Measurements from ENCODE around the gene NCOA7. TPM values are rescaled to one million over a fixed set of nuclear protein-coding genes. Genes with fewer than 3 reads are reported as not detected.
A peak's percentile ranks its signal among the peaks of the same experiment; 100 is the strongest.

Gene NCOA7
- total and polyA plus RNA-seq, 7 experiments from 2014 or later = 12.8 to 55.6 (median 31.9) TPM

DNA sequence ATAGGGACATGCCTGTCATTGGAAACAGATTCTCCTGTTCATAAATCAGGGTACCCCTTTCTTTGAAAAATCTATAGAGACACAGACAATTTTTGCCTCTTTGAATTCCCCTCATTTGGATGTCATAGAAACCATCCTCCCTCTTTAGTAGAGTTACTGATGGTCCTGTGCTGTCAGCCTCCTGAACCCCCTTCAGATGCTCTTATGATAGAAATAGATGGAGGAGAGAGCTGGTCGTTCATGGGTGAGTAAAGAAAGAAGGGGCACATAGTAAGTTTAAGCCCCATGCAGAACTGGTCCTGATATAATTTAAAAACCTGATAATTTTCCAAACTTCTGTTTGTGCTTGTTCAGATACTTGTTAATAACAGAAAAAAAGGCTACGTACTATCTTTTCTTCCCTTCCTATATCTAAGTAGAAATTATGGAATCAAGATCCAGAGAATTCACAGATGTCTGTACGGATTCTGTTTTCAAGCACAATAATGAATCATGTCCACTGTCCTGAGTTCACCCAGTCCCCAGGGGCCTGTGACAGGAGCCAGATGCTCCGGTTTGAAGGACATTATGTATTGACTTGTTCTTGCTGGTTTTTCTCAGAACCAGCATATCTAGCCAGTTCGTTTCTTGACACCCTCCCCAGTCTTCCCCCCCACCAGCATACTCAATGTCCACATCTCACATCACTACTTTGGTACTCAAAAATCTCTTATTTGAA, 78.1 kb downstream of the NCOA7 start:
- Histone ChIP-seq H3K4me1 (ENCODE audit: control insufficient read depth in 2 of 2, insufficient read depth in 2 of 2, low read length in 2 of 2) (no peaks in the 10 kb centered on the region), H3K27ac (ENCODE audit: low read depth, low read length) (no peak overlapping the region), H3K27me3 (ENCODE audit: control insufficient read depth in 2 of 2, insufficient read depth in 2 of 2, low read length in 2 of 2) (no peaks in the 10 kb centered on the region), H3K4me3 (ENCODE audit: low read length) (no peak overlapping the region), H3K9me3 (ENCODE audit: control insufficient read depth in 2 of 3, low read length in 3 of 3) (no peaks in the 10 kb centered on the region), H3K36me3 (ENCODE audit: control insufficient read depth in 2 of 3, insufficient read depth in 3 of 3, low read length in 3 of 3) (peaks cover 0 to 6% (median 0%) of the 10 kb centered on the region in 3 experiments)
- intact Hi-C loops (cut with micrococcal nuclease) = loop anchor here (1.0 to 5.0 kb wide), 2 partner anchors 10 to 42 kb away; no protein-coding TSS in a partner anchor
- ChIA-PET POLR2A (no interaction called here), CTCF (no interaction called here)
- Mint-ChIP-seq H3K27me3 (no peaks in the 10 kb centered on the region), H3K4me1 (peaks cover 0 to 9% (median 0%) of the 10 kb centered on the region in 7 donors), H3K27ac (no peak overlapping the region), H3K9me3 (no peaks in the 10 kb centered on the region), H3K36me3 (peaks cover 0 to 17% (median 7%) of the 10 kb centered on the region in 5 donors), H3K4me3 (no peak overlapping the region)
- DNase-seq (no peak), ATAC-seq (no peak)

GRCh38 chr6:125869427-125869826, 78.7 kb downstream of the NCOA7 start:
- no peak overlapping the region for H3K27ac ChIP-seq (ENCODE audit: low read depth, low read length)
- no peaks in the 10 kb centered on the region for H3K4me1 ChIP-seq (ENCODE audit: control insufficient read depth in 2 of 2, insufficient read depth in 2 of 2, low read length in 2 of 2)
- DNase-seq = no peak
- H3K4me3 ChIP-seq (ENCODE audit: low read length) = no peak overlapping the region
- intact Hi-C loops (cut with micrococcal nuclease) = loop anchor here in 1 of 2 donors (5.0 kb wide), 1 partner anchor 42 kb away; no protein-coding TSS in a partner anchor
- CTCF ChIA-PET = no interaction called here
- H3K9me3 ChIP-seq (ENCODE audit: control insufficient read depth in 2 of 3, low read length in 3 of 3) = no peaks in the 10 kb centered on the region
- Mint-ChIP-seq H3K27ac (no peak overlapping the region), H3K4me1 (peaks cover 0 to 9% (median 0%) of the 10 kb centered on the region in 7 donors), H3K36me3 (peaks cover 0 to 17% (median 7%) of the 10 kb centered on the region in 5 donors), H3K9me3 (no peaks in the 10 kb centered on the region), H3K4me3 (no peak overlapping the region), H3K27me3 (no peaks in the 10 kb centered on the region)
- H3K27me3 ChIP-seq (ENCODE audit: control insufficient read depth in 2 of 2, insufficient read depth in 2 of 2, low read length in 2 of 2) = no peaks in the 10 kb centered on the region
- no peak for ATAC-seq
- POLR2A ChIA-PET = no interaction called here
- peaks cover 0 to 6% (median 0%) of the 10 kb centered on the region in 3 experiments for H3K36me3 ChIP-seq (ENCODE audit: control insufficient read depth in 2 of 3, insufficient read depth in 3 of 3, low read length in 3 of 3)

GRCh38 chr6:125871365-125871764, 80.6 kb downstream of the NCOA7 start:
- no peak overlapping the region for H3K4me3 Mint-ChIP-seq
- no peak overlapping the region for H3K27ac Mint-ChIP-seq

GRCh38 chr6:125872259-125872921, 81.6 kb downstream of the NCOA7 start:
- no peak for DNase-seq
- Histone ChIP-seq H3K27ac (ENCODE audit: low read depth, low read length) (no peak overlapping the region), H3K36me3 (ENCODE audit: control insufficient read depth in 2 of 3, insufficient read depth in 3 of 3, low read length in 3 of 3) (peaks cover 0 to 19% (median 5%) of the 10 kb centered on the region in 3 experiments), H3K27me3 (ENCODE audit: control insufficient read depth in 2 of 2, insufficient read depth in 2 of 2, low read length in 2 of 2) (no peaks in the 10 kb centered on the region), H3K4me1 (ENCODE audit: control insufficient read depth in 2 of 2, insufficient read depth in 2 of 2, low read length in 2 of 2) (no peaks in the 10 kb centered on the region), H3K9me3 (ENCODE audit: control insufficient read depth in 2 of 3, low read length in 3 of 3) (no peaks in the 10 kb centered on the region), H3K4me3 (ENCODE audit: low read length) (no peak overlapping the region)
- Mint-ChIP-seq H3K36me3 (peaks cover 5 to 27% (median 14%) of the 10 kb centered on the region in 5 donors), H3K9me3 (no peaks in the 10 kb centered on the region), H3K27ac (peak overlapping the region in 3 of 9 donors; percentile 25 to 28 (median 28)), H3K4me1 (peaks cover 0 to 9% (median 0%) of the 10 kb centered on the region in 7 donors), H3K4me3 (no peak overlapping the region), H3K27me3 (no peaks in the 10 kb centered on the region)
- intact Hi-C loops (cut with micrococcal nuclease) = no loop called here
- no peak for ATAC-seq
- POLR2A ChIA-PET = no interaction called here
- CTCF ChIA-PET = interaction anchor here (1.0 kb wide), 1 partner anchor 105 kb away, joined by 3 read pairs; no protein-coding TSS in a partner anchor

More at GRCh38 chr6:125871365-125871764, 80.6 kb downstream of the NCOA7 start:
- no peaks in the 10 kb centered on the region for H3K9me3 Mint-ChIP-seq
- ChIA-PET CTCF (interaction anchor here (1.0 kb wide), 1 partner anchor 104 kb away, joined by 3 read pairs; no protein-coding TSS in a partner anchor), POLR2A (no interaction called here)
- H3K4me1 Mint-ChIP-seq = peaks cover 0 to 9% (median 0%) of the 10 kb centered on the region in 7 donors
- no peaks in the 10 kb centered on the region for H3K4me1 ChIP-seq (ENCODE audit: control insufficient read depth in 2 of 2, insufficient read depth in 2 of 2, low read length in 2 of 2)
- DNase-seq (no peak), ATAC-seq (no peak)
- H3K27ac ChIP-seq (ENCODE audit: low read depth, low read length) = no peak overlapping the region
- H3K36me3 ChIP-seq (ENCODE audit: control insufficient read depth in 2 of 3, insufficient read depth in 3 of 3, low read length in 3 of 3) = peaks cover 0 to 19% (median 5%) of the 10 kb centered on the region in 3 experiments
- no peaks in the 10 kb centered on the region for H3K27me3 Mint-ChIP-seq
- peaks cover 5 to 26% (median 14%) of the 10 kb centered on the region in 5 donors for H3K36me3 Mint-ChIP-seq
- H3K27me3 ChIP-seq (ENCODE audit: control insufficient read depth in 2 of 2, insufficient read depth in 2 of 2, low read length in 2 of 2) = no peaks in the 10 kb centered on the region
- no peak overlapping the region for H3K4me3 ChIP-seq (ENCODE audit: low read length)
- intact Hi-C loops (cut with micrococcal nuclease) = no loop called here
- no peaks in the 10 kb centered on the region for H3K9me3 ChIP-seq (ENCODE audit: control insufficient read depth in 2 of 3, low read length in 3 of 3)

DNA sequence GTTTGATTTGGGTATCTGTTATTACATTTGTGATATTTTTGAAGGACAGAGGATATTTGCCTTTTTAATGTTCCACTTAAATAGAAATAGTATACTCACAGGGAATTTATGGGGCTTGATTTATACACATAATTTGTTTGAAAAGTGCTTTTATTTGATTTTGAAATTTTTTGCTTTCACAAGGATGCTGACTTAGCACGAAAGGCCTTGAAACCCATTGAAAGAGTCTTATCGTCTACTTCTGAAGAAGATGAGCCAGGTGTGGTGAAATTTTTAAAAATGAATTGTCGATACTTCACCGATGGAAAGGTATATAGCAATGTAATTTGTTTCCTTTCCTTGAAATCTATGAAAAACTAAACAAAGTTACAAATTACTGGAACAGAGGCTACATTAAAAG, 91.5 kb downstream of the NCOA7 start:
- Histone ChIP-seq H3K27ac (ENCODE audit: low read depth, low read length) (no peak overlapping the region), H3K36me3 (ENCODE audit: control insufficient read depth in 2 of 3, insufficient read depth in 3 of 3, low read length in 3 of 3) (peaks cover 0 to 60% (median 0%) of the 10 kb centered on the region in 3 experiments), H3K4me1 (ENCODE audit: control insufficient read depth in 2 of 2, insufficient read depth in 2 of 2, low read length in 2 of 2) (no peaks in the 10 kb centered on the region), H3K9me3 (ENCODE audit: control insufficient read depth in 2 of 3, low read length in 3 of 3) (no peaks in the 10 kb centered on the region), H3K27me3 (ENCODE audit: control insufficient read depth in 2 of 2, insufficient read depth in 2 of 2, low read length in 2 of 2) (no peaks in the 10 kb centered on the region), H3K4me3 (ENCODE audit: low read length) (no peak overlapping the region)
- no peaks in the 10 kb centered on the region for H3K27me3 Mint-ChIP-seq
- intact Hi-C loops (cut with micrococcal nuclease) = no loop called here
- H3K9me3 Mint-ChIP-seq = no peaks in the 10 kb centered on the region
- H3K27ac Mint-ChIP-seq = no peak overlapping the region
- H3K4me3 Mint-ChIP-seq = no peak overlapping the region
- ATAC-seq (no peak), DNase-seq (no peak)
- ChIA-PET POLR2A (no interaction called here), CTCF (no interaction called here)
- H3K36me3 Mint-ChIP-seq = peaks cover 16 to 54% (median 31%) of the 10 kb centered on the region in 5 donors
- peaks cover 0 to 2% (median 0%) of the 10 kb centered on the region in 7 donors for H3K4me1 Mint-ChIP-seq

GRCh38 chr6:125884634-125885371, 94.0 kb downstream of the NCOA7 start:
- H3K36me3 ChIP-seq (ENCODE audit: control insufficient read depth in 2 of 3, insufficient read depth in 3 of 3, low read length in 3 of 3) = peaks cover 0 to 47% (median 0%) of the 10 kb centered on the region in 3 experiments
- no peak overlapping the region for H3K4me3 ChIP-seq (ENCODE audit: low read length)
- H3K27ac ChIP-seq (ENCODE audit: low read depth, low read length) = no peak overlapping the region
- ChIA-PET CTCF (interaction anchor here (0.6 to 1.5 kb wide), 4 partner anchors 78 to 813 kb away, joined by 3 to 5 read pairs (median 3); partner anchors contain the start of gene NCOA7), POLR2A (interaction anchor here (3.8 kb wide), 1 partner anchor 94 kb away, joined by 15 read pairs; the partner anchor contains the start of gene NCOA7)
- no peaks in the 10 kb centered on the region for H3K9me3 Mint-ChIP-seq
- intact Hi-C loops (cut with micrococcal nuclease) = no loop called here
- H3K4me3 Mint-ChIP-seq = no peak overlapping the region
- H3K27me3 ChIP-seq (ENCODE audit: control insufficient read depth in 2 of 2, insufficient read depth in 2 of 2, low read length in 2 of 2) = no peaks in the 10 kb centered on the region
- peaks cover 16 to 53% (median 36%) of the 10 kb centered on the region in 5 donors for H3K36me3 Mint-ChIP-seq
- H3K27ac Mint-ChIP-seq = no peak overlapping the region
- H3K9me3 ChIP-seq (ENCODE audit: control insufficient read depth in 2 of 3, low read length in 3 of 3) = no peaks in the 10 kb centered on the region
- DNase-seq = no peak
- H3K4me1 Mint-ChIP-seq = peaks cover 0 to 5% (median 0%) of the 10 kb centered on the region in 7 donors
- no peaks in the 10 kb centered on the region for H3K27me3 Mint-ChIP-seq
- ATAC-seq = no peak
- no peaks in the 10 kb centered on the region for H3K4me1 ChIP-seq (ENCODE audit: control insufficient read depth in 2 of 2, insufficient read depth in 2 of 2, low read length in 2 of 2)
